Measurements from ENCODE around the gene ZMIZ1. TPM values are rescaled to one million over a fixed set of nuclear protein-coding genes. Genes with fewer than 3 reads are reported as not detected.

Gene ZMIZ1
- total RNA-seq, 4 donors from 2014 or later: 58.1 to 87.4 (median 74.2) TPM

GRCh38 chr10:79185067-79185774 is 116.5 kb downstream of the ZMIZ1 start:
- no peak overlapping the region for H3K4me3 ChIP-seq (ENCODE audit: low read depth, poor library complexity, severe bottlenecking)
- intact Hi-C loops (cut with DNase I; ENCODE audit: low total_unique reads): no loop called here
- TF ChIP-seq CTCF (IDR thresholded peaks at IDR 0.05) (no peak), POLR2A (IDR thresholded peaks at IDR 0.05) (no peak)
- no peak for DNase-seq (ENCODE audit: low spot score in 2 of 2)
- 29 to 40% methylated on average over 12 of the region's 12 CpGs for WGBS, 2 donors

GRCh38 chr10:79185796-79186374 is 117.1 kb downstream of the ZMIZ1 start:
- 67 to 78% methylated on average over 7 of the region's 7 CpGs for WGBS, 2 donors
- H3K4me3 ChIP-seq (ENCODE audit: low read depth, poor library complexity, severe bottlenecking): no peak overlapping the region
- intact Hi-C loops (cut with DNase I; ENCODE audit: low total_unique reads): no loop called here
- no peak for TF ChIP-seq POLR2A (IDR thresholded peaks at IDR 0.05)
- no peak for TF ChIP-seq CTCF (IDR thresholded peaks at IDR 0.05)
- DNase-seq (ENCODE audit: low spot score in 2 of 2): no peak

GRCh38 chr10:79186486-79187120 is 117.8 kb downstream of the ZMIZ1 start:
- H3K4me3 ChIP-seq (ENCODE audit: low read depth, poor library complexity, severe bottlenecking): no peak overlapping the region
- intact Hi-C loops (cut with DNase I; ENCODE audit: low total_unique reads): no loop called here
- WGBS, 2 donors: 85 to 88% methylated on average over 7 of the region's 7 CpGs
- no peak for TF ChIP-seq POLR2A (IDR thresholded peaks at IDR 0.05)
- TF ChIP-seq CTCF (IDR thresholded peaks at IDR 0.05): no peak
- no peak for DNase-seq (ENCODE audit: low spot score in 2 of 2)

- TF ChIP-seq CTCF (IDR thresholded peaks at IDR 0.05): no peak
- no peak for TF ChIP-seq POLR2A (IDR thresholded peaks at IDR 0.05)
- no peak for DNase-seq (ENCODE audit: low spot score in 2 of 2)
- intact Hi-C loops (cut with DNase I; ENCODE audit: low total_unique reads): no loop called here
- 89 to 94% methylated on average over 14 to 15 of the region's 15 CpGs for WGBS, 2 donors
- H3K4me3 ChIP-seq (ENCODE audit: low read depth, poor library complexity, severe bottlenecking): no peak overlapping the region
Measured at GRCh38 chr10:79187121-79187940, 118.6 kb downstream of the ZMIZ1 start.

- intact Hi-C loops (cut with DNase I; ENCODE audit: low total_unique reads): no loop called here
- TF ChIP-seq CTCF (IDR thresholded peaks at IDR 0.05): no peak
Measured at GRCh38 chr10:79188154-79188965, 119.6 kb downstream of the ZMIZ1 start.

More at GRCh38 chr10:79188154-79188965, 119.6 kb downstream of the ZMIZ1 start:
- 32 to 46% methylated on average over 14 of the region's 14 CpGs for WGBS, 2 donors
- H3K4me3 ChIP-seq (ENCODE audit: low read depth, poor library complexity, severe bottlenecking): no peak overlapping the region
- no peak for DNase-seq (ENCODE audit: low spot score in 2 of 2)

Measured in lower leg skin (tissue), 4 donors.